ENCODE measurements around the gene NOTCH2. TPM values are rescaled to one million over a fixed set of nuclear protein-coding genes. Genes with fewer than 3 reads are reported as not detected.

The NOTCH2 gene
- total and polyA plus RNA-seq, 7 donors, result 2.8 to 88.9 (median 45.9) TPM

DNA sequence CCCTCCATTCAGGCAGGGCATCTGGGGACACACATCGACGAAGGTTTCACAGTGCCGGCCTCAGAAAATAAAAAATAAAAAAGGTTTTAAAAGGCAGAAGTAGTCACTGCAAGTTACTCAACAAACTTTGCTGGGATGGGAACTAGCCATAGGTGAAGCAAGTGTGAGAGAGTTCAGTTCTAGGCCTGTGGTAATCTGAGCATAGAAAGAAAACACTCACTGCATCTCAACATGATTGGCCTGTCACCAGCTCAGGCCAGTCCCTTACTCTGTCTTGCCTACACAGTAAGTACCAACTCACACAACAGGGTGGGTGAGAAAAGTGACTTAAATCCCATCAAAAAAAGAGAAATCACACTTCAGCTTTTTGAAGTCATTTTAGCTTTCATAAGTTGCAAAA lies 142.9 kb downstream of the NOTCH2 start:
- Histone ChIP-seq H3K27ac (no peak overlapping the region), H3K27me3 (no peaks in the 10 kb centered on the region), H3K9me3 (no peaks in the 10 kb centered on the region), H3K36me3 (peaks cover 34 to 93% (median 62%) of the 10 kb centered on the region in 4 donors), H3K4me3 (no peak overlapping the region), H3K4me1 (no peaks in the 10 kb centered on the region)
- no peak for DNase-seq
- intact Hi-C loops (cut with DNase I), result no loop called here
- 96% methylated on average over 3 of the region's 3 CpGs for WGBS, 2 donors
- TF ChIP-seq, protein P1, sequence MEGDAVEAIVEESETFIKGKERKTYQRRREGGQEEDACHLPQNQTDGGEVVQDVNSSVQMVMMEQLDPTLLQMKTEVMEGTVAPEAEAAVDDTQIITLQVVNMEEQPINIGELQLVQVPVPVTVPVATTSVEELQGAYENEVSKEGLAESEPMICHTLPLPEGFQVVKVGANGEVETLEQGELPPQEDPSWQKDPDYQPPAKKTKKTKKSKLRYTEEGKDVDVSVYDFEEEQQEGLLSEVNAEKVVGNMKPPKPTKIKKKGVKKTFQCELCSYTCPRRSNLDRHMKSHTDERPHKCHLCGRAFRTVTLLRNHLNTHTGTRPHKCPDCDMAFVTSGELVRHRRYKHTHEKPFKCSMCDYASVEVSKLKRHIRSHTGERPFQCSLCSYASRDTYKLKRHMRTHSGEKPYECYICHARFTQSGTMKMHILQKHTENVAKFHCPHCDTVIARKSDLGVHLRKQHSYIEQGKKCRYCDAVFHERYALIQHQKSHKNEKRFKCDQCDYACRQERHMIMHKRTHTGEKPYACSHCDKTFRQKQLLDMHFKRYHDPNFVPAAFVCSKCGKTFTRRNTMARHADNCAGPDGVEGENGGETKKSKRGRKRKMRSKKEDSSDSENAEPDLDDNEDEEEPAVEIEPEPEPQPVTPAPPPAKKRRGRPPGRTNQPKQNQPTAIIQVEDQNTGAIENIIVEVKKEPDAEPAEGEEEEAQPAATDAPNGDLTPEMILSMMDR (IDR thresholded peaks at IDR 0.05), result no peak
- TF ChIP-seq POLR2A (IDR thresholded peaks at IDR 0.05) (no peak), EP300 (IDR thresholded peaks at IDR 0.05) (no peak), POLR2AphosphoS5 (IDR thresholded peaks at IDR 0.05) (no peak)

DNA sequence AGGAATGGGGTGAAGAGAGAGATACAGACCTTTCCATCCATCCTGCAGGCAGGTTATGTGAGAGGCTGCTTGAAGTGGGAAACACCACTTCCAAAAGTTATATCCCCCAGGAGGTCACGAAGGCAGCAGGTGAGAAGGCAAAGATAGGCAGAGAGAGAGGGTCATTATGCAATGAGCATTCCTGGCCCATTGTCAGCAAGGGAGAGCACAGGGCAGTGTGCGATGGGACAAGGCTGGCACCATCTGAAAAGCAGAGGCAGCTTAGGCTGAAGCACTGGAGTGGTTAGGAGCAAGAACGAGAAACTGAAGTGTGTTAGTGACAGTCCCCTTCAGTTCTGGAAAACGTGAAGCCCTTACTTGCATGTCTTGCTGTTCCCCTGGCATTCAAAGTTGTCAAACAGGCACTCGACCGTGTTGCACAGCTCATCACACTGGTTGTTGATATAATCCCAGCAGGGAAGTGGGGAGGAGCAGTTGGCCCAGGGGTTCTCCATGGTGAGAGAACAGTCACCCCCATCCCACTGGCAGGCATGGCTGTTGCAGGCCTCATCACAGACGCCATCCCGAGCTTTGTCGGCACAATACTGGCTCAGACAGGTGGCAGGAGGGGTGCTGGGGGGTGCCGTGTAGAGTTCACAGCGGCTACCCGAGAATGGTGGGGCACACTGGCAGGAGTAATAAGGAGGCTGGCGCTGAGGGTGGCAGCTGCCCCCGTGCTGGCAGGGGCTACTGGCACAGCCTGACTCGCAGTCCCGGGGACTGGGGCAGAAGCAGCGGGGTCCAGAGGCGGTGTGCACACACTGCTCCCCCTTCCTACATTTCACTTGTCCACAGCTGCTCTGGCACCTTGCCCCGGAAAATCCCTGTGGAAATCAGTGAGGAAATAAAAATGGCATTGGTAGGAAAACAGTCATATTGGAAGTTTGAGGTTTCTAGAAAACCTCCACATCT lies 144.2 kb downstream of the NOTCH2 start:
- intact Hi-C loops (cut with DNase I), result no loop called here
- Histone ChIP-seq H3K4me1 (no peaks in the 10 kb centered on the region), H3K4me3 (no peak overlapping the region), H3K27me3 (no peaks in the 10 kb centered on the region), H3K9me3 (no peaks in the 10 kb centered on the region), H3K27ac (no peak overlapping the region), H3K36me3 (peaks cover 38 to 100% (median 75%) of the 10 kb centered on the region in 4 donors)
- TF ChIP-seq, protein P1 (IDR thresholded peaks at IDR 0.05), result no peak
- TF ChIP-seq POLR2AphosphoS5 (IDR thresholded peaks at IDR 0.05), result no peak
- no peak for TF ChIP-seq EP300 (IDR thresholded peaks at IDR 0.05)
- no peak for TF ChIP-seq POLR2A (IDR thresholded peaks at IDR 0.05)
- 90 to 95% methylated on average over 19 of the region's 19 CpGs for WGBS, 2 donors
- DNase-seq, result no peak

DNA sequence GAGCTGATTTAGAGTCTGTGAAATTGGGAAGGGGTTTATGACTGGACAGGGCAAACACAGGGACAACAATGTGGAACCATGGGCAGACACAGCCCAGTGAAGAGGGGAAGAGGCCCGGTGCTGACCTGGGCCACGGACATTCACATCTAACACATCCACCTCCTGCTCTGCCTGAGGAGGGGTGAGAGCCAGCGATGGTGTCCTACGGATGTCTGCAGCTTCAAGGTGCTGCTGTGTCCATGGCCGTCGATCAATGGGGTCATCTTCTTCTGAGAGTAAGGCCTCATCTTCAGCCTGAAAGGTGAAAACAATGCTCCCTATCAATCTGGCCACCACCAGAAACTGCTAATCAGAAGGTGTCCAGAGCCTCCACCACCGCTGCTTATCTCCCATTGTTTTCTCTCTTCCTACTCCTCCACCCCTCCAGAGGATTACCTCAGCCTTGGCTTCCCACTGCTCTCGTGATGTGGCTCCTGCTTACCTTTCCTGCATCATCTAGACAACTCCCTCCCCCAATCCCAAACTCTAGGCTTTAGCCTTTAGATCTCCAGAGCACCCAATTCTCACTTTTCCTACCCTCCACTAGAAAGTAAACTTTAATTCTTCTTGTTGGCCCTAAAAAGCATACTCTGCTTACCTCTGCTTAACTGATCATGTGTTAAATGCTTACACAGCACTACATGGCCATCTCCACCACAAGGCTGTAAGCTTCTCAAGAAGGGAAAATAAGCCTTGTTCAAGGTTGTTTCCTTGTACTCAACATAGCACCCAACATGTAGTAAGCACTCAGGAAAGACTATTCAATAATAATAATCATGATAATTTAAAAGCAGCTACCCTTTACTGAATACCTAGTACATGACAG lies 149.1 kb downstream of the NOTCH2 start:
- Histone ChIP-seq H3K36me3 (peaks cover 46 to 100% (median 87%) of the 10 kb centered on the region in 4 donors), H3K4me3 (no peak overlapping the region), H3K27ac (no peak overlapping the region), H3K4me1 (no peaks in the 10 kb centered on the region), H3K9me3 (no peaks in the 10 kb centered on the region), H3K27me3 (no peaks in the 10 kb centered on the region)
- intact Hi-C loops (cut with DNase I), result no loop called here
- no peak for TF ChIP-seq POLR2A (IDR thresholded peaks at IDR 0.05)
- TF ChIP-seq, protein P1 (IDR thresholded peaks at IDR 0.05), result no peak
- TF ChIP-seq POLR2AphosphoS5 (IDR thresholded peaks at IDR 0.05), result no peak
- TF ChIP-seq EP300 (IDR thresholded peaks at IDR 0.05), result no peak
- no peak for DNase-seq
- WGBS, 2 donors, result 94 to 95% methylated on average over 8 of the region's 8 CpGs

DNA sequence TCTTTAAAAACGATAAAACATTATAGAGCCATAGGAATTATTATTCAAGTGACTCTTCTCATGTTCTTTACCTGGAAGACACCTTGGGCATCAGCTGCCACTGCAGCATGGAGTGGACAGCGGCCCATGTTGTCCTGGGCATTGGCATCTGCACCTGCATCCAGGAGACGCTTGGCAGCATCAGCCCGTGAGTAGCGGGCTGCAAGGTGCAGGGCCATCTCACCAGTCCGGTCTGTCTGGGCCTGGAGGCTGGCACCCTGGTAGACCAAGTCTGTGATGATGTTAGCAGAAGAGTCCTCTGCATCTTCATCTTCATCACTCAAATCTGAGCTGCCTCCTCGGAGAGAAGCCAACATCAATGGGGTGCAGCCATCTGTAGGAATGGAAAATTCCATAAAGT lies 150.2 kb downstream of the NOTCH2 start:
- Histone ChIP-seq H3K27me3 (no peaks in the 10 kb centered on the region), H3K27ac (no peak overlapping the region), H3K4me1 (no peaks in the 10 kb centered on the region), H3K36me3 (peaks cover 53 to 100% (median 87%) of the 10 kb centered on the region in 4 donors), H3K9me3 (no peaks in the 10 kb centered on the region), H3K4me3 (no peak overlapping the region)
- DNase-seq, result no peak
- intact Hi-C loops (cut with DNase I), result no loop called here
- 95 to 97% methylated on average over 7 of the region's 7 CpGs for WGBS, 2 donors
- TF ChIP-seq, protein P1 (IDR thresholded peaks at IDR 0.05), result no peak
- TF ChIP-seq POLR2AphosphoS5 (IDR thresholded peaks at IDR 0.05), result no peak
- TF ChIP-seq EP300 (IDR thresholded peaks at IDR 0.05), result no peak
- no peak for TF ChIP-seq POLR2A (IDR thresholded peaks at IDR 0.05)
